Liver (tissue), 9 donors: ENCODE measurements around the gene IDH3A. TPM values are rescaled to one million over a fixed set of nuclear protein-coding genes. Genes with fewer than 3 reads are reported as not detected.

ENCODE experiments used
- DNase-seq: peaks from one replicate; pipeline ENCODE4 v3.0.0-alpha.2; 2017; ENCODE audit warnings: low spot score
- H3K27ac ChIP-seq, 2 donors: one replicate each; pipeline ENCODE4 v1.7.0; 2013; ENCODE audit warnings: inconsistent platforms in 2 of 2, low read length in 2 of 2, control low read depth in 1 of 2, low read depth in 1 of 2, mild to moderate bottlenecking in 1 of 2
- H3K27me3 ChIP-seq, 4 donors: one replicate each; pipeline versions ENCODE4 v1.6.1 to v1.7.0; 2013; ENCODE audit warnings: low read length in 3 of 4, inconsistent platforms in 1 of 4, mild to moderate bottlenecking in 1 of 4, moderate library complexity in 1 of 4; ENCODE audit not compliant: control insufficient read depth in 4 of 4, insufficient read depth in 4 of 4
- H3K36me3 ChIP-seq, 4 donors: one replicate each; pipeline versions ENCODE4 v1.6.1 to v1.7.0; 2013; ENCODE audit warnings: low read length in 3 of 4, mild to moderate bottlenecking in 3 of 4, low read depth in 1 of 4, moderate library complexity in 1 of 4; ENCODE audit not compliant: control insufficient read depth in 4 of 4, insufficient read depth in 3 of 4
- H3K4me1 ChIP-seq, 4 donors: one replicate each; pipeline versions ENCODE4 v1.6.1 to v1.7.0; 2013; ENCODE audit warnings: low read length in 3 of 4, mild to moderate bottlenecking in 3 of 4, moderate library complexity in 1 of 4; ENCODE audit not compliant: control insufficient read depth in 4 of 4, insufficient read depth in 4 of 4
- H3K4me3 ChIP-seq, 3 donors: one replicate each; pipeline versions ENCODE4 v1.6.1 to v1.7.0; 2013; ENCODE audit warnings: low read length in 3 of 3, control low read depth in 1 of 3, low read depth in 1 of 3, mild to moderate bottlenecking in 1 of 3
- H3K9ac ChIP-seq, 2 donors: one replicate each; pipeline ENCODE4 v1.7.0; 2013; ENCODE audit warnings: low read length in 2 of 2, mild to moderate bottlenecking in 2 of 2, moderate library complexity in 2 of 2, control low read depth in 1 of 2, low read depth in 1 of 2
- H3K9me3 ChIP-seq, 4 donors: one replicate each; pipeline versions ENCODE4 v1.6.1 to v1.7.0; 2013; ENCODE audit warnings: low read length in 3 of 4; ENCODE audit not compliant: control insufficient read depth in 4 of 4
- CTCF ChIP-seq: fragments of 150-350 bp; IDR thresholded peaks from 2 replicates; pipeline ENCODE4 v1.5.1; 2017; ENCODE audit warnings: improper control_type of control experiment, low read depth, low read length; ENCODE audit not compliant: missing input control
- EGR1 ChIP-seq, 2 donors: IDR thresholded peaks; 2 replicates each; pipeline ENCODE4 v1.6.1; 2016 to 2018; ENCODE audit warnings: antibody characterized with exemption in 2 of 2, low read depth in 2 of 2
- FOXA1 ChIP-seq: IDR thresholded peaks from 2 replicates; pipeline ENCODE4 v1.6.1; 2016; ENCODE audit warnings: antibody characterized with exemption
- FOXA2 ChIP-seq: IDR thresholded peaks from 2 replicates; pipeline ENCODE4 v1.6.1; 2016; ENCODE audit warnings: antibody characterized with exemption
- GABPA ChIP-seq, 2 donors: IDR thresholded peaks in 1 of 2; conservative IDR thresholded peaks in 1 of 2; 2 replicates each; pipeline ENCODE4 v1.6.1; 2016; ENCODE audit warnings: antibody characterized with exemption in 2 of 2, mild to moderate bottlenecking in 1 of 2, moderate library complexity in 1 of 2
- HNF4A ChIP-seq, 2 donors: conservative IDR thresholded peaks; 2 replicates each; pipeline ENCODE4 v1.6.1; 2016; ENCODE audit warnings: antibody characterized with exemption in 2 of 2, mild to moderate bottlenecking in 2 of 2
- HNF4G ChIP-seq: IDR thresholded peaks from 2 replicates; pipeline ENCODE4 v1.6.1; 2016; ENCODE audit warnings: antibody characterized with exemption
- JUND ChIP-seq, 2 donors: IDR thresholded peaks; 2 replicates each; pipeline ENCODE4 v1.6.1; 2016; ENCODE audit warnings: antibody characterized with exemption in 2 of 2
- NR2F2 ChIP-seq: IDR thresholded peaks from 2 replicates; pipeline ENCODE4 v1.6.1; 2016; ENCODE audit warnings: antibody characterized with exemption
- RAD21 ChIP-seq, 2 donors: IDR thresholded peaks; 2 replicates each; pipeline ENCODE4 v1.6.1; 2016; ENCODE audit warnings: antibody characterized with exemption in 2 of 2, mild to moderate bottlenecking in 2 of 2
- REST ChIP-seq: IDR thresholded peaks from 2 replicates; pipeline ENCODE4 v1.6.1; 2016; ENCODE audit warnings: antibody characterized with exemption, mild to moderate bottlenecking
- RXRA ChIP-seq, 2 donors: IDR thresholded peaks; 2 replicates each; pipeline ENCODE4 v1.6.1; 2017 to 2018; ENCODE audit warnings: antibody characterized with exemption in 2 of 2, mild to moderate bottlenecking in 1 of 2
- SP1 ChIP-seq: IDR thresholded peaks from 2 replicates; pipeline ENCODE4 v1.6.1; 2018; ENCODE audit warnings: antibody characterized with exemption, mild to moderate bottlenecking
- TAF1 ChIP-seq: conservative IDR thresholded peaks from 2 replicates; pipeline ENCODE4 v1.6.1; 2016; ENCODE audit warnings: antibody characterized with exemption, mild to moderate bottlenecking
- YY1 ChIP-seq: IDR thresholded peaks from 2 replicates; pipeline ENCODE4 v1.6.1; 2016; ENCODE audit warnings: antibody characterized with exemption, mild to moderate bottlenecking
- WGBS: extraction: QIAGEN DNeasy Blood & Tissue Kit; methylation state at CpG from one replicate; pipeline ENCODE4 v1.1.7; 2013; 5-methylcytosine and 5-hydroxymethylcytosine counted together
- polyA plus RNA-seq, 2 donors: library from polyadenylated mRNA; stranded (reverse) in 1 of 2; unstranded in 1 of 2; fragments of 200-250 nt in 1 of 2; fragments of >200 nt in 1 of 2; fragmentation: Nextera tagmentation in 1 of 2; extraction: Ambion mirVana in 1 of 2; gene quantifications; one replicate each; pipeline versions ENCODE4 v1.2.1 to v1.2.3, GENCODE V29; 2013 to 2015
- total RNA-seq, 2 donors: library from RNA; depleted of rRNA; stranded (reverse); fragments of >200 nt; gene quantifications; one replicate each; pipeline ENCODE4 v1.2.3, GENCODE V29; 2014
- TF ChIP-seq, protein P1 (sequence below): IDR thresholded peaks from 2 replicates; pipeline ENCODE4 v1.6.1; 2016; ENCODE audit warnings: antibody characterized with exemption
- TF ChIP-seq, protein P2 (sequence below): IDR thresholded peaks from 2 replicates; pipeline ENCODE4 v1.6.1; 2016; ENCODE audit warnings: antibody characterized with exemption
- TF ChIP-seq, protein P3 (sequence below): IDR thresholded peaks from 2 replicates; pipeline ENCODE4 v1.6.1; 2016; ENCODE audit warnings: antibody characterized with exemption
- donor health status: healthy.
- donor health status: healthy.
- donor health status: healthy.
- donor health status: healthy.
- donor health status: healthy.

IDH3A gene
- total and polyA plus RNA-seq, 4 donors, result 13.5 to 51.7 (median 24.0) TPM

GRCh38 chr15:78216276-78217104, 67.3 kb downstream of the IDH3A start:
- TF ChIP-seq TAF1 (no peak), FOXA2 (peak; percentile 48), HNF4G (peak; percentile 14), EGR1 (IDR thresholded peaks at IDR 0.05; ENCODE audit: low read depth in 2 of 2) (peak in 1 of 2 donors; percentile 21), GABPA (IDR thresholded peaks at IDR 0.05 in 1 of 2, conservative IDR thresholded peaks at IDR 0.05 in 1 of 2) (no peak), SP1 (peak; percentile 57), REST (peak; percentile 41), FOXA1 (peak; percentile 41), CTCF (no peak), YY1 (peak; percentile 41), JUND (IDR thresholded peaks at IDR 0.05) (peak; percentile 21 to 83), RXRA (IDR thresholded peaks at IDR 0.05) (peak; percentile 64 to 95), NR2F2 (no peak), RAD21 (IDR thresholded peaks at IDR 0.05) (peak in 1 of 2 donors; percentile 27), HNF4A (conservative IDR thresholded peaks at IDR 0.05) (peak; percentile 83 to 94)
- TF ChIP-seq, protein P1, sequence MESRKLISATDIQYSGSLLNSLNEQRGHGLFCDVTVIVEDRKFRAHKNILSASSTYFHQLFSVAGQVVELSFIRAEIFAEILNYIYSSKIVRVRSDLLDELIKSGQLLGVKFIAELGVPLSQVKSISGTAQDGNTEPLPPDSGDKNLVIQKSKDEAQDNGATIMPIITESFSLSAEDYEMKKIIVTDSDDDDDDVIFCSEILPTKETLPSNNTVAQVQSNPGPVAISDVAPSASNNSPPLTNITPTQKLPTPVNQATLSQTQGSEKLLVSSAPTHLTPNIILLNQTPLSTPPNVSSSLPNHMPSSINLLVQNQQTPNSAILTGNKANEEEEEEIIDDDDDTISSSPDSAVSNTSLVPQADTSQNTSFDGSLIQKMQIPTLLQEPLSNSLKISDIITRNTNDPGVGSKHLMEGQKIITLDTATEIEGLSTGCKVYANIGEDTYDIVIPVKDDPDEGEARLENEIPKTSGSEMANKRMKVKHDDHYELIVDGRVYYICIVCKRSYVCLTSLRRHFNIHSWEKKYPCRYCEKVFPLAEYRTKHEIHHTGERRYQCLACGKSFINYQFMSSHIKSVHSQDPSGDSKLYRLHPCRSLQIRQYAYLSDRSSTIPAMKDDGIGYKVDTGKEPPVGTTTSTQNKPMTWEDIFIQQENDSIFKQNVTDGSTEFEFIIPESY, result no peak
- TF ChIP-seq, protein P2, sequence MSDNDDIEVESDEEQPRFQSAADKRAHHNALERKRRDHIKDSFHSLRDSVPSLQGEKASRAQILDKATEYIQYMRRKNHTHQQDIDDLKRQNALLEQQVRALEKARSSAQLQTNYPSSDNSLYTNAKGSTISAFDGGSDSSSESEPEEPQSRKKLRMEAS, result no peak
- TF ChIP-seq, protein P3, sequence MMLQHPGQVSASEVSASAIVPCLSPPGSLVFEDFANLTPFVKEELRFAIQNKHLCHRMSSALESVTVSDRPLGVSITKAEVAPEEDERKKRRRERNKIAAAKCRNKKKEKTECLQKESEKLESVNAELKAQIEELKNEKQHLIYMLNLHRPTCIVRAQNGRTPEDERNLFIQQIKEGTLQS, result no peak
- peaks cover 6 to 14% (median 10%) of the 10 kb centered on the region in 4 donors for H3K4me1 ChIP-seq
- no peak overlapping the region for H3K9ac ChIP-seq
- H3K36me3 ChIP-seq, result no peaks in the 10 kb centered on the region
- DNase-seq, result no peak
- H3K9me3 ChIP-seq, result no peaks in the 10 kb centered on the region
- H3K4me3 ChIP-seq, result no peak overlapping the region
- WGBS, result 74% methylated on average over 7 of the region's 7 CpGs
- no peak overlapping the region for H3K27ac ChIP-seq
- H3K27me3 ChIP-seq, result no peaks in the 10 kb centered on the region
